WTC11 (cell line): Measurements from ENCODE around the gene UNKL.

Experiments used
- CREB1 ChIP-seq: sonication (generic); formaldehyde crosslinking; IDR thresholded peaks from 2 replicates; pipeline ENCODE4 v1.8.0; 2023; ENCODE audit warnings: mild to moderate bottlenecking, missing genetic modification reagents
- E2F4 ChIP-seq: sonication (generic); formaldehyde crosslinking; IDR thresholded peaks from 2 replicates; pipeline ENCODE4 v1.8.1; 2022; ENCODE audit warnings: low read depth, mild to moderate bottlenecking, moderate library complexity, missing genetic modification reagents, borderline replicate concordance
- FOXK1 ChIP-seq: sonication (generic); formaldehyde crosslinking; IDR thresholded peaks from 2 replicates; pipeline ENCODE4 v1.8.0; 2022; ENCODE audit warnings: mild to moderate bottlenecking, moderate library complexity, missing genetic modification reagents
- GABPB1 ChIP-seq: sonication (generic); formaldehyde crosslinking; IDR thresholded peaks from 2 replicates; pipeline ENCODE4 v1.8.1; 2023; ENCODE audit warnings: mild to moderate bottlenecking, missing genetic modification reagents
- NFATC4 ChIP-seq: fragments of 250-450 bp; sonication (Bioruptor Pico); IDR thresholded peaks from 2 replicates; pipeline ENCODE4 v1.9.0; 2021; ENCODE audit warnings: mild to moderate bottlenecking
- NFYB ChIP-seq: sonication (generic); formaldehyde crosslinking; conservative IDR thresholded peaks from 2 replicates; pipeline ENCODE4 v1.8.0; 2022; ENCODE audit warnings: low read depth, missing genetic modification reagents
- RELA ChIP-seq: sonication (generic); formaldehyde crosslinking; IDR thresholded peaks from 2 replicates; pipeline ENCODE4 v1.8.1; 2022; ENCODE audit warnings: missing genetic modification reagents, mild to moderate bottlenecking, borderline replicate concordance
- ZNF121 ChIP-seq: sonication (generic); formaldehyde crosslinking; IDR thresholded peaks from 2 replicates; pipeline ENCODE4 v1.8.0; 2023; ENCODE audit warnings: missing genetic modification reagents
- ZNF219 ChIP-seq: sonication (generic); formaldehyde crosslinking; IDR thresholded peaks from 2 replicates; pipeline ENCODE4 v1.8.0; 2023; ENCODE audit warnings: missing genetic modification reagents, mild to moderate bottlenecking, borderline replicate concordance
- TF ChIP-seq, protein P1 (sequence below): fragments of 200-600 bp; IDR thresholded peaks from 2 replicates; pipeline ENCODE4 v1.8.0; 2022; ENCODE audit warnings: antibody characterized with exemption
- TF ChIP-seq, protein P2 (sequence below): sonication (generic); formaldehyde crosslinking; IDR thresholded peaks from 2 replicates; pipeline ENCODE4 v1.8.0; 2022; ENCODE audit warnings: mild to moderate bottlenecking, missing genetic modification reagents
- TF ChIP-seq, protein P3 (sequence below): sonication (generic); formaldehyde crosslinking; IDR thresholded peaks from 2 replicates; pipeline ENCODE4 v1.8.0; 2022; ENCODE audit warnings: missing genetic modification reagents

GRCh38 chr16:1371054-1371978, 43.2 kb downstream of the UNKL start:
- TF ChIP-seq, protein P1, sequence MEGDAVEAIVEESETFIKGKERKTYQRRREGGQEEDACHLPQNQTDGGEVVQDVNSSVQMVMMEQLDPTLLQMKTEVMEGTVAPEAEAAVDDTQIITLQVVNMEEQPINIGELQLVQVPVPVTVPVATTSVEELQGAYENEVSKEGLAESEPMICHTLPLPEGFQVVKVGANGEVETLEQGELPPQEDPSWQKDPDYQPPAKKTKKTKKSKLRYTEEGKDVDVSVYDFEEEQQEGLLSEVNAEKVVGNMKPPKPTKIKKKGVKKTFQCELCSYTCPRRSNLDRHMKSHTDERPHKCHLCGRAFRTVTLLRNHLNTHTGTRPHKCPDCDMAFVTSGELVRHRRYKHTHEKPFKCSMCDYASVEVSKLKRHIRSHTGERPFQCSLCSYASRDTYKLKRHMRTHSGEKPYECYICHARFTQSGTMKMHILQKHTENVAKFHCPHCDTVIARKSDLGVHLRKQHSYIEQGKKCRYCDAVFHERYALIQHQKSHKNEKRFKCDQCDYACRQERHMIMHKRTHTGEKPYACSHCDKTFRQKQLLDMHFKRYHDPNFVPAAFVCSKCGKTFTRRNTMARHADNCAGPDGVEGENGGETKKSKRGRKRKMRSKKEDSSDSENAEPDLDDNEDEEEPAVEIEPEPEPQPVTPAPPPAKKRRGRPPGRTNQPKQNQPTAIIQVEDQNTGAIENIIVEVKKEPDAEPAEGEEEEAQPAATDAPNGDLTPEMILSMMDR, result no peak
- no peak for TF ChIP-seq ZNF219 (CRISPR knock-in tag)
- TF ChIP-seq, protein P2, sequence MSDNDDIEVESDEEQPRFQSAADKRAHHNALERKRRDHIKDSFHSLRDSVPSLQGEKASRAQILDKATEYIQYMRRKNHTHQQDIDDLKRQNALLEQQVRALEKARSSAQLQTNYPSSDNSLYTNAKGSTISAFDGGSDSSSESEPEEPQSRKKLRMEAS (CRISPR knock-in tag), result no peak
- TF ChIP-seq E2F4 (CRISPR knock-in tag), result no peak
- TF ChIP-seq GABPB1 (CRISPR knock-in tag), result no peak
- TF ChIP-seq CREB1, result no peak
- TF ChIP-seq ZNF121 (CRISPR knock-in tag), result no peak
- TF ChIP-seq NFYB (CRISPR knock-in tag), result no peak
- no peak for TF ChIP-seq RELA (CRISPR knock-in tag)
- TF ChIP-seq, protein P3, sequence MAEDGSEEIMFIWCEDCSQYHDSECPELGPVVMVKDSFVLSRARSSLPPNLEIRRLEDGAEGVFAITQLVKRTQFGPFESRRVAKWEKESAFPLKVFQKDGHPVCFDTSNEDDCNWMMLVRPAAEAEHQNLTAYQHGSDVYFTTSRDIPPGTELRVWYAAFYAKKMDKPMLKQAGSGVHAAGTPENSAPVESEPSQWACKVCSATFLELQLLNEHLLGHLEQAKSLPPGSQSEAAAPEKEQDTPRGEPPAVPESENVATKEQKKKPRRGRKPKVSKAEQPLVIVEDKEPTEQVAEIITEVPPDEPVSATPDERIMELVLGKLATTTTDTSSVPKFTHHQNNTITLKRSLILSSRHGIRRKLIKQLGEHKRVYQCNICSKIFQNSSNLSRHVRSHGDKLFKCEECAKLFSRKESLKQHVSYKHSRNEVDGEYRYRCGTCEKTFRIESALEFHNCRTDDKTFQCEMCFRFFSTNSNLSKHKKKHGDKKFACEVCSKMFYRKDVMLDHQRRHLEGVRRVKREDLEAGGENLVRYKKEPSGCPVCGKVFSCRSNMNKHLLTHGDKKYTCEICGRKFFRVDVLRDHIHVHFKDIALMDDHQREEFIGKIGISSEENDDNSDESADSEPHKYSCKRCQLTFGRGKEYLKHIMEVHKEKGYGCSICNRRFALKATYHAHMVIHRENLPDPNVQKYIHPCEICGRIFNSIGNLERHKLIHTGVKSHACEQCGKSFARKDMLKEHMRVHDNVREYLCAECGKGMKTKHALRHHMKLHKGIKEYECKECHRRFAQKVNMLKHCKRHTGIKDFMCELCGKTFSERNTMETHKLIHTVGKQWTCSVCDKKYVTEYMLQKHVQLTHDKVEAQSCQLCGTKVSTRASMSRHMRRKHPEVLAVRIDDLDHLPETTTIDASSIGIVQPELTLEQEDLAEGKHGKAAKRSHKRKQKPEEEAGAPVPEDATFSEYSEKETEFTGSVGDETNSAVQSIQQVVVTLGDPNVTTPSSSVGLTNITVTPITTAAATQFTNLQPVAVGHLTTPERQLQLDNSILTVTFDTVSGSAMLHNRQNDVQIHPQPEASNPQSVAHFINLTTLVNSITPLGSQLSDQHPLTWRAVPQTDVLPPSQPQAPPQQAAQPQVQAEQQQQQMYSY, result no peak
- no peak for TF ChIP-seq NFATC4 (CRISPR knock-in tag)
- no peak for TF ChIP-seq FOXK1 (CRISPR knock-in tag)
